GM12878 (cell line): Measurements from ENCODE around the gene GOLGA8H.
"Not testable (repeated sequence)": the region's sequence is repeated elsewhere in the genome, so short reads cannot be mapped to it uniquely, and the experiment has no call there.

Source experiments
- CHD1 ChIP-seq: IDR thresholded peaks from 2 replicates; pipeline ENCODE4 v1.6.1; 2012; ENCODE audit warnings: low read depth, low read length, improper control_type of control experiment
- EED ChIP-seq: sonication (generic); IDR thresholded peaks from 2 replicates; pipeline ENCODE4 v1.6.1; 2016; ENCODE audit warnings: antibody characterized with exemption, low read depth
- EZH2 ChIP-seq: IDR thresholded peaks from 2 replicates; pipeline ENCODE4 v1.6.1; 2012; ENCODE audit warnings: low read depth, mild to moderate bottlenecking, control low read depth, inconsistent platforms, low read length, borderline replicate concordance; ENCODE audit not compliant: control insufficient read depth
- GABPA ChIP-seq: IDR thresholded peaks from 2 replicates; pipeline ENCODE4 v1.6.1; 2014; ENCODE audit warnings: antibody characterized with exemption, low read depth, mild to moderate bottlenecking, inconsistent platforms
- HCFC1 ChIP-seq: fragments of 150-350 bp; IDR thresholded peaks from 2 replicates; pipeline ENCODE4 v1.6.1; 2014; ENCODE audit warnings: low read length
- NRF1 ChIP-seq: conservative IDR thresholded peaks from 2 replicates; pipeline ENCODE4 v1.6.1; 2011; ENCODE audit warnings: mild to moderate bottlenecking, low read depth, low read length, improper control_type of control experiment
- POLR2AphosphoS5 ChIP-seq: IDR thresholded peaks from 2 replicates; pipeline ENCODE4 v1.6.1; 2011; ENCODE audit warnings: mild to moderate bottlenecking, low read length, inconsistent platforms
- STAT3 ChIP-seq: IDR thresholded peaks from 2 replicates; pipeline ENCODE4 v1.6.1; 2011; ENCODE audit warnings: low read depth, low read length, improper control_type of control experiment
- ZNF24 ChIP-seq: fragments of 450-650 bp; IDR thresholded peaks from 2 replicates; pipeline ENCODE4 v1.6.1; 2017; ENCODE audit warnings: antibody characterized with exemption, mild to moderate bottlenecking
- TF ChIP-seq, protein P1 (sequence below): fragments of 450-650 bp; IDR thresholded peaks from 2 replicates; pipeline ENCODE4 v1.6.1; 2018; ENCODE audit warnings: borderline replicate concordance, mild to moderate bottlenecking; ENCODE audit not compliant: partially characterized antibody

DNA sequence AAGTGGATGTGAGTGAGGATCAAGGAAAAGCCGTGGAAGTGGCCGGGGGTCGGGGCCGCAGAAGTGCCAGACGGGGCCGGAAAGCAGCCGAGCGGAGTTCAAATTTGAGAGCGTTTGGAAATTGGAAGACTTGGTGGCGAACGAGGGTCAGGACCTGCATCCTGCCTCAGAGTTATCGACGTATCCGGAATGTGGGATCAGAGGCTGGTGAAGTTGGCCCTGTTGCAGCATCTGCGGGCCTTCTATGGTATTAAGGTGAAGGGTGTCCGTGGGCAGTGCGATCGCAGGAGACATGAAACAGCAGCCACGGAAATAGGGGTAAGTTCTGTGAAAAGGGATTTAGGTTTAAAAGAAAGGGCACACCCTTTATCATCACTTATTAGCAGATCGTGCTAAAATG lies 22.8 kb downstream of the GOLGA8H start:
- TF ChIP-seq CHD1, NRF1, ZNF24, HCFC1, GABPA, EED, POLR2AphosphoS5, EZH2, STAT3: not testable (repeated sequence)
- TF ChIP-seq, protein P1, sequence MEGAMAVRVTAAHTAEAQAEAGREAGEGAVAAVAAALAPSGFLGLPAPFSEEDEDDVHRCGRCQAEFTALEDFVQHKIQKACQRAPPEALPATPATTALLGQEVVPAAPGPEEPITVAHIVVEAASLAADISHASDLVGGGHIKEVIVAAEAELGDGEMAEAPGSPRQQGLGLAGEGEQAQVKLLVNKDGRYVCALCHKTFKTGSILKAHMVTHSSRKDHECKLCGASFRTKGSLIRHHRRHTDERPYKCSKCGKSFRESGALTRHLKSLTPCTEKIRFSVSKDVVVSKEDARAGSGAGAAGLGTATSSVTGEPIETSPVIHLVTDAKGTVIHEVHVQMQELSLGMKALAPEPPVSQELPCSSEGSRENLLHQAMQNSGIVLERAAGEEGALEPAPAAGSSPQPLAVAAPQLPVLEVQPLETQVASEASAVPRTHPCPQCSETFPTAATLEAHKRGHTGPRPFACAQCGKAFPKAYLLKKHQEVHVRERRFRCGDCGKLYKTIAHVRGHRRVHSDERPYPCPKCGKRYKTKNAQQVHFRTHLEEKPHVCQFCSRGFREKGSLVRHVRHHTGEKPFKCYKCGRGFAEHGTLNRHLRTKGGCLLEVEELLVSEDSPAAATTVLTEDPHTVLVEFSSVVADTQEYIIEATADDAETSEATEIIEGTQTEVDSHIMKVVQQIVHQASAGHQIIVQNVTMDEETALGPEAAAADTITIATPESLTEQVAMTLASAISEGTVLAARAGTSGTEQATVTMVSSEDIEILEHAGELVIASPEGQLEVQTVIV = not testable (repeated sequence)
